Measurements from ENCODE around the gene BOC. TPM values are rescaled to one million over a fixed set of nuclear protein-coding genes. Genes with fewer than 3 reads are reported as not detected.
A peak's percentile ranks its signal among the peaks of the same experiment; 100 is the strongest.

The BOC gene
- total RNA-seq, 3 donors from 2014 or later, result 48.8 to 56.6 (median 55.1) TPM

DNA sequence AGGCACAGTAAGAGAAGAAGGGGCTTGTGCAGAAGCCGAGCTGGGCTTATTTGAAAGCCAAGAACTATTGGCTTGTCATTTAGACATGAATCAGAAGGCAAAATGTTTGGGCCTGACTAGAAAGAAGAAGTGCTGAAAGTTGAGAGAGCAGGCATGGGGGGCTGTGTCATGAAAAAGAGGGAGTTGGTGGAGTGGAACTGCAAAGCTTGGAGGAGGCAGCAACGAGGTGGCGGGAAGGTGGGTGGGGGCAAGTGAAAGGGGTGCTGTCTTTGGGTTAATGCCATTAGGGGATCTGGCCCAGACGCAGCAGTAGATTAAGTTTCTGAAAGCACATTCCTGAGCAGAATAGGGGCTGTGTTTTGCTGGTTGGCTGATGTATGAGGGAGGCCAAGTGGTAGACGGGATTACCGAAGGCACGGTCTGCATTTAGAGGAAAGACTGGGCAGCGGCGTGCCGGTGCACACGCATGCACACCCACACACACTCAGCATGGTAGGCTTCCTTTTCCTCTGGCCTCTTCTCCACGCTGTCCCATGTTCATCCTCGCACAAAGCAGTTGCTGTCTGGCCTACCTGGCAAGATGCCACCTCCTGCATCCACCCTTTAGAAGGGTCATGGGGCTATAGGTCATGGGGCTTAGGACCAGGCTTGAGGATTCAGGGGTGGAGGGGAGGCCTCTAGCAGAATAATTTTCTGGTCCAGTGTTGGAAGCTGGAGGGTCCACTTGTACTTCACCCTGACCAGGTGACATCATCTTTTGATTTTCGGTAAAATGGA lies 43.0 kb downstream of the BOC start:
- intact Hi-C loops (cut with DNase I; ENCODE audit: low total_unique reads), result no loop called here
- peaks cover 0 to 21% of the 10 kb centered on the region in 2 donors for H3K4me1 ChIP-seq
- no peaks in the 10 kb centered on the region for H3K9me3 ChIP-seq
- TF ChIP-seq, protein P1, sequence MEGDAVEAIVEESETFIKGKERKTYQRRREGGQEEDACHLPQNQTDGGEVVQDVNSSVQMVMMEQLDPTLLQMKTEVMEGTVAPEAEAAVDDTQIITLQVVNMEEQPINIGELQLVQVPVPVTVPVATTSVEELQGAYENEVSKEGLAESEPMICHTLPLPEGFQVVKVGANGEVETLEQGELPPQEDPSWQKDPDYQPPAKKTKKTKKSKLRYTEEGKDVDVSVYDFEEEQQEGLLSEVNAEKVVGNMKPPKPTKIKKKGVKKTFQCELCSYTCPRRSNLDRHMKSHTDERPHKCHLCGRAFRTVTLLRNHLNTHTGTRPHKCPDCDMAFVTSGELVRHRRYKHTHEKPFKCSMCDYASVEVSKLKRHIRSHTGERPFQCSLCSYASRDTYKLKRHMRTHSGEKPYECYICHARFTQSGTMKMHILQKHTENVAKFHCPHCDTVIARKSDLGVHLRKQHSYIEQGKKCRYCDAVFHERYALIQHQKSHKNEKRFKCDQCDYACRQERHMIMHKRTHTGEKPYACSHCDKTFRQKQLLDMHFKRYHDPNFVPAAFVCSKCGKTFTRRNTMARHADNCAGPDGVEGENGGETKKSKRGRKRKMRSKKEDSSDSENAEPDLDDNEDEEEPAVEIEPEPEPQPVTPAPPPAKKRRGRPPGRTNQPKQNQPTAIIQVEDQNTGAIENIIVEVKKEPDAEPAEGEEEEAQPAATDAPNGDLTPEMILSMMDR (IDR thresholded peaks at IDR 0.05), result no peak
- TF ChIP-seq POLR2AphosphoS5 (IDR thresholded peaks at IDR 0.05), result peak in 1 of 3 donors; percentile 17
- no peak overlapping the region for H3K4me3 ChIP-seq
- H3K36me3 ChIP-seq, result no peaks in the 10 kb centered on the region
- DNase-seq (ENCODE audit: low spot score in 2 of 2), result no peak
- peak overlapping the region; percentile 84 to 92 for H3K27ac ChIP-seq
- no peaks in the 10 kb centered on the region for H3K27me3 ChIP-seq

DNA sequence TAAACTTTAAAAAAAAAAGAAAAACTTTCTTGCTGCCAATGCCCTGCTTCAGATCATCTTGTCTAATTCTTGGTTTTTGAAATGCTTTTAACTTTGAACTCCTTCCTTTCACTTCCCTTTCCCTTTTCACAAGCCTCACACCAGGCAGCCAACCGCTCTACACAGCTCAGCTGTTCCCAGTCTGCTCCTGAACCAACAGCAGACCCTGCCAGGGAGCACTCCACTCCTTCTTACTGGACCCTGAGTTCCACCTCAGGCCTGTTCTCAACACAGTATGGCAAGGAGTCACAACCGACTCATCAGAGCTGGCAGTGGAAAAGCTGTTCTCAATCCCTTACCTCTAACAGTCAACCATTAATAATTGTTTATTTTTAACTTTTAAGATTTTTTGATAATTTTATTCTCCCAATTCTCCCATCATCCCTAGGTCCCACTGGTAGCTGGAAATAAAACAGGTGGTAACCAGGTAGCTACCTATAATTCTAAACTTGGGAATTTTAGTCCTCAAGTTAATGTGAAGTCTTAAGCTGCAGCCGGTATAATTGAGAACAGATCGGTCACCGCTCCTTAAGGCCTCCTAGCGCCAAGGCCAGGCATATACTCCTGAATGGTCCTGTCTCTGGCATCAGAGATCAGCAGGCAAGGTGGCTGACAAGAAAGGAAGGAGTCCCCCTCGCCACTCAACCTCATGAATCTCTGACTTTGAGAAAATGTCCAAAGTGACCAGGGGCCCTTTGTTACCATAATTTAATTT lies 43.9 kb downstream of the BOC start:
- H3K27ac ChIP-seq, result peak overlapping the region; percentile 84 to 92
- H3K27me3 ChIP-seq, result no peaks in the 10 kb centered on the region
- H3K4me1 ChIP-seq, result peaks cover 0 to 21% of the 10 kb centered on the region in 2 donors
- no peaks in the 10 kb centered on the region for H3K36me3 ChIP-seq
- TF ChIP-seq, protein P1 (IDR thresholded peaks at IDR 0.05), result no peak
- TF ChIP-seq POLR2AphosphoS5 (IDR thresholded peaks at IDR 0.05) (no peak), POLR2A (IDR thresholded peaks at IDR 0.05) (no peak)
- no peak overlapping the region for H3K4me3 ChIP-seq
- no peaks in the 10 kb centered on the region for H3K9me3 ChIP-seq
- intact Hi-C loops (cut with DNase I; ENCODE audit: low total_unique reads), result no loop called here
- DNase-seq (ENCODE audit: low spot score in 2 of 2), result no peak

DNA sequence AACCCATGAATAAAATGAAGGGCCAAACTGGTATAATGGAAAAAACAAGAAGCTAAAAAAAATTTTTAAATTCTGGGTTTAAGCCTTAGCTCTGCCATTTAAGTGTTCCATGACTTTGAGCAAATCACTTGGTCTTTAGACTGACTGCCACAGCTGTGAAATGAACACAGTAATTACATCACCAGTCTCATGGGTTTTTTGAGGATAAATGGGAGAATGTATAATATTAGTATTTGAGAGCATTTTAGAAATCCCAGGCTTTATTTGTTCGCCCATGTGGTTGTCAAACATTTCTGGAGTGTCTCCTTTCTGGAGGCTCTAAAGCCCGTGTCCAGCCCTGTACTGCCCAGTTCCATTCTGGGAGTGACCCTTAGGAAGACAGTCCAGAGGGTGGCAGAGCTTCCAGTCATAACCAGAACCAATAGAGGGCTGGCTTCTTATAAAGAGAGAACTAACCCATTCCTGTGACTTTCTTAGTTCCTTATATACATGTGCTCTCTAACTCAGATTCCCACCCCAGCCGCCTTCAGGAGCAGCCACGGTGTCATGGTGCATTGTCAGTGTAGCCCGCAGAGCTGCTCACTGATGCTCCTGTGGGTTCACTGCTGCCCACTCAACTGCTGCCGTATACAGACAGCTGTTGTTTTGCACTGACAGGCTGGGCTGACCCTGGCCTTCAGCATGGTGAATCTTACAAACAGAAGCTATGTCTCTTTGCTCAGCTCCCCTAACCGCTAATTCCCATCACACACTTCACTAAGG lies 44.7 kb downstream of the BOC start:
- Histone ChIP-seq H3K27me3 (no peaks in the 10 kb centered on the region), H3K4me3 (no peak overlapping the region), H3K27ac (peak overlapping the region; percentile 84 to 92), H3K9me3 (no peaks in the 10 kb centered on the region), H3K4me1 (peaks cover 0 to 24% of the 10 kb centered on the region in 2 donors), H3K36me3 (no peaks in the 10 kb centered on the region)
- TF ChIP-seq, protein P1 (IDR thresholded peaks at IDR 0.05), result no peak
- TF ChIP-seq POLR2A (IDR thresholded peaks at IDR 0.05) (no peak), POLR2AphosphoS5 (IDR thresholded peaks at IDR 0.05) (no peak)
- DNase-seq (ENCODE audit: low spot score in 2 of 2), result no peak
- intact Hi-C loops (cut with DNase I; ENCODE audit: low total_unique reads), result no loop called here

- Histone ChIP-seq H3K9me3 (no peaks in the 10 kb centered on the region), H3K4me1 (peaks cover 0 to 21% of the 10 kb centered on the region in 2 donors), H3K36me3 (no peaks in the 10 kb centered on the region), H3K4me3 (no peak overlapping the region), H3K27me3 (no peaks in the 10 kb centered on the region), H3K27ac (peak overlapping the region; percentile 54 to 82)
- no peak for DNase-seq (ENCODE audit: low spot score in 2 of 2)
- intact Hi-C loops (cut with DNase I; ENCODE audit: low total_unique reads), result no loop called here
- TF ChIP-seq POLR2AphosphoS5 (IDR thresholded peaks at IDR 0.05) (no peak), POLR2A (IDR thresholded peaks at IDR 0.05) (no peak)
- TF ChIP-seq, protein P1 (IDR thresholded peaks at IDR 0.05), result no peak
Measured at GRCh38 chr3:113258361-113258760, 47.0 kb downstream of the BOC start.

All from breast epithelium (tissue), 4 donors.